GM12891 (cell line): Measurements from ENCODE around the gene CHRNE.

Experiments used
- POLR2A ChIP-seq: IDR thresholded peaks from 2 replicates; pipeline ENCODE4 v1.6.1; 2011; ENCODE audit warnings: low read depth, low read length, control low read depth
- POLR2AphosphoS5 ChIP-seq: IDR thresholded peaks from 2 replicates; pipeline ENCODE4 v1.6.1; 2011; ENCODE audit warnings: low read depth, low read length, control low read depth
- SPI1 ChIP-seq: IDR thresholded peaks from 2 replicates; pipeline ENCODE4 v1.6.1; 2011; ENCODE audit warnings: low read depth, low read length, control low read depth
- TAF1 ChIP-seq: IDR thresholded peaks from 2 replicates; pipeline ENCODE4 v1.6.1; 2011; ENCODE audit warnings: low read depth, low read length, control low read depth

GRCh38 chr17:4947411-4948165 lies 44.7 kb upstream of the CHRNE start:
- TF ChIP-seq POLR2A (0 out of 2 replicates have a peak, but pooled peaks have one; percentile 36), POLR2AphosphoS5 (peak; percentile 51; the same call in 1 of the 2 replicates), TAF1 (peak; percentile 45; the same call in 1 of the 2 replicates), SPI1 (peak; percentile 22; the same call in 1 of the 2 replicates)
